Measurements from ENCODE around the gene FAM163B.

FAM163B gene

GRCh38 chr9:133546287-133546680 lies 62.9 kb downstream of the FAM163B start:
- no peak for TF ChIP-seq CTCF (IDR thresholded peaks at IDR 0.05; ENCODE audit: extremely low read depth, missing control alignments)
- DNase-seq (ENCODE audit: low spot score): no peak

GRCh38 chr9:133545494-133546286 lies 63.5 kb downstream of the FAM163B start:
- TF ChIP-seq CTCF (IDR thresholded peaks at IDR 0.05; ENCODE audit: extremely low read depth, missing control alignments): no peak
- DNase-seq (ENCODE audit: low spot score): no peak

GRCh38 chr9:133543772-133544467 lies 65.3 kb downstream of the FAM163B start:
- no peak for DNase-seq (ENCODE audit: low spot score)
- TF ChIP-seq CTCF (IDR thresholded peaks at IDR 0.05; ENCODE audit: extremely low read depth, missing control alignments): no peak

GRCh38 chr9:133542002-133542401 lies 67.2 kb downstream of the FAM163B start:
- no peak for DNase-seq (ENCODE audit: low spot score)
- TF ChIP-seq CTCF (IDR thresholded peaks at IDR 0.05; ENCODE audit: extremely low read depth, missing control alignments): no peak

- no peak for DNase-seq (ENCODE audit: low spot score)
- TF ChIP-seq CTCF (IDR thresholded peaks at IDR 0.05; ENCODE audit: extremely low read depth, missing control alignments): no peak
These were observed 68.5 kb downstream of the FAM163B start for GRCh38 chr9:133540698-133541025.

GRCh38 chr9:133539991-133540697 lies 69.0 kb downstream of the FAM163B start:
- TF ChIP-seq CTCF (IDR thresholded peaks at IDR 0.05; ENCODE audit: extremely low read depth, missing control alignments): no peak
- DNase-seq (ENCODE audit: low spot score): no peak
